ENCODE results near the gene COL4A1. TPM values are rescaled to one million over a fixed set of nuclear protein-coding genes. Genes with fewer than 3 reads are reported as not detected.
A peak's percentile ranks its signal among the peaks of the same experiment; 100 is the strongest.

COL4A1 gene
- total and polyA plus RNA-seq, 2 experiments from 2014 or later, result 184 to 519 TPM

GRCh38 chr13:110249326-110249725, 57.6 kb downstream of the COL4A1 start:
- H3F3A ChIP-seq (ENCODE audit: insufficient read depth), result peaks cover 47% of the 10 kb centered on the region
- H2AFZ ChIP-seq, result no peak overlapping the region
- no peaks in the 10 kb centered on the region for H3K9me2 ChIP-seq (ENCODE audit: insufficient read depth)
- H3K4me3 ChIP-seq, result no peak overlapping the region
- DNase-seq, result no peak
- TF ChIP-seq EZH2phosphoT487 (IDR thresholded peaks at IDR 0.05; ENCODE audit: insufficient read depth, low read depth) (no peak), EZH2 (IDR thresholded peaks at IDR 0.05; ENCODE audit: insufficient read depth, poor library complexity, severe bottlenecking) (no peak)
- H3K9me3 ChIP-seq (ENCODE audit: low read depth), result no peaks in the 10 kb centered on the region
- H3K36me3 ChIP-seq (ENCODE audit: low read depth), result no peaks in the 10 kb centered on the region
- WGBS, 2 experiments (ENCODE audit: low coverage in 1 of 2, low lambda C conversion rate in 2 of 2, missing lambda C conversion rate in 2 of 2), result 94 to 96% methylated on average over 13 of the region's 13 CpGs
- peak overlapping the region; percentile 47; the same call in 1 of the 2 replicates for H3K27ac ChIP-seq
- H3K27me3 ChIP-seq (replicated peaks; ENCODE audit: insufficient read depth), result no peaks in the 10 kb centered on the region
- no peak overlapping the region for H3K4me2 ChIP-seq (ENCODE audit: unreplicated experiment)
- no peak overlapping the region for H3K9ac ChIP-seq
- in situ Hi-C loops (cut with MboI), result no loop called here
- H3K79me2 ChIP-seq (ENCODE audit: insufficient read depth), result no peaks in the 10 kb centered on the region; the same call in 1 of the 2 replicates
- H4K20me1 ChIP-seq (ENCODE audit: insufficient read depth), result no peaks in the 10 kb centered on the region
- peaks cover 48% of the 10 kb centered on the region for H3K4me1 ChIP-seq (ENCODE audit: insufficient read depth)

- Histone ChIP-seq H3K9me3 (ENCODE audit: low read depth) (no peaks in the 10 kb centered on the region), H4K20me1 (ENCODE audit: insufficient read depth) (no peaks in the 10 kb centered on the region), H3F3A (ENCODE audit: insufficient read depth) (peaks cover 49% of the 10 kb centered on the region), H3K4me2 (ENCODE audit: unreplicated experiment) (no peak overlapping the region), H3K4me1 (ENCODE audit: insufficient read depth) (peaks cover 56% of the 10 kb centered on the region), H3K36me3 (ENCODE audit: low read depth) (no peaks in the 10 kb centered on the region), H3K9ac (no peak overlapping the region), H3K27me3 (replicated peaks; ENCODE audit: insufficient read depth) (no peaks in the 10 kb centered on the region), H3K9me2 (ENCODE audit: insufficient read depth) (no peaks in the 10 kb centered on the region), H3K4me3 (no peak overlapping the region), H2AFZ (no peak overlapping the region), H3K27ac (no peak overlapping the region), H3K79me2 (ENCODE audit: insufficient read depth) (no peaks in the 10 kb centered on the region; the same call in 1 of the 2 replicates)
- whole genome bisulfite sequencing, 2 experiments (ENCODE audit: low coverage in 1 of 2, low lambda C conversion rate in 2 of 2, missing lambda C conversion rate in 2 of 2), result 95 to 98% methylated on average over 27 of the region's 27 CpGs
- no peak for TF ChIP-seq EZH2phosphoT487 (IDR thresholded peaks at IDR 0.05; ENCODE audit: insufficient read depth, low read depth)
- TF ChIP-seq EZH2 (IDR thresholded peaks at IDR 0.05; ENCODE audit: insufficient read depth, poor library complexity, severe bottlenecking), result no peak
- in situ Hi-C loops (cut with MboI), result no loop called here
- DNase-seq, result no peak
These were observed 58.4 kb downstream of the COL4A1 start for GRCh38 chr13:110248449-110249143.

DNA sequence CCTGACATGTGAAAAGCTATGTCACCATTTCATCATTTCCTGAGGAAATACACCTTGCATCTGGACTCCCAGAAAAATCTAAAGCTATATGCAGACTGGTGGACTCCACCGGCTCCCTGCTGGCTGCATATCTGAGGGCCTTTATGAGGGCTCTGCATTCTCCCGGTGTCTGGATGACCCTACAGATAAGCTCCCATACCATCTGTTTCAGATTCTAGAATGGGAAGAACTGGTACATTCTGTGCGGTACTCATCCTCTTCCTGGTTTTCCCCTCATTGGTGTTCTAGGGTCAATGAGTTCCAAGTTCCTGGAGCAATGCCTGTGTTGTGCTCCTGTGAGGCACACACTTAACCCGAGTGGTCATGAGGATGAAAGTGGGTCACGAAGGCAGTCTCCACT, 60.4 kb downstream of the COL4A1 start:
- no peaks in the 10 kb centered on the region for H3K27me3 ChIP-seq (replicated peaks; ENCODE audit: insufficient read depth)
- H3K4me1 ChIP-seq (ENCODE audit: insufficient read depth), result peaks cover 56% of the 10 kb centered on the region
- H4K20me1 ChIP-seq (ENCODE audit: insufficient read depth), result no peaks in the 10 kb centered on the region
- TF ChIP-seq EZH2phosphoT487 (IDR thresholded peaks at IDR 0.05; ENCODE audit: insufficient read depth, low read depth) (no peak), EZH2 (IDR thresholded peaks at IDR 0.05; ENCODE audit: insufficient read depth, poor library complexity, severe bottlenecking) (no peak)
- in situ Hi-C loops (cut with MboI), result no loop called here
- H3K9me2 ChIP-seq (ENCODE audit: insufficient read depth), result no peaks in the 10 kb centered on the region
- H3K4me2 ChIP-seq (ENCODE audit: unreplicated experiment), result peak overlapping the region; percentile 60
- H3K79me2 ChIP-seq (ENCODE audit: insufficient read depth), result peaks cover 8% of the 10 kb centered on the region; the same call in 1 of the 2 replicates
- 82% methylated on average over 5 of the region's 5 CpGs for WGBS, 2 experiments (ENCODE audit: low coverage in 1 of 2, low lambda C conversion rate in 2 of 2, missing lambda C conversion rate in 2 of 2)
- peak overlapping the region; percentile 32; the same call in 1 of the 2 replicates for H3K27ac ChIP-seq
- H3K9ac ChIP-seq, result no peak overlapping the region
- H3K4me3 ChIP-seq, result no peak overlapping the region
- no peak for DNase-seq
- no peaks in the 10 kb centered on the region for H3K36me3 ChIP-seq (ENCODE audit: low read depth)
- H2AFZ ChIP-seq, result no peak overlapping the region
- no peaks in the 10 kb centered on the region for H3K9me3 ChIP-seq (ENCODE audit: low read depth)
- peaks cover 53% of the 10 kb centered on the region for H3F3A ChIP-seq (ENCODE audit: insufficient read depth)

- 88% methylated on average over 7 of the region's 7 CpGs for WGBS, 2 experiments (ENCODE audit: low coverage in 1 of 2, low lambda C conversion rate in 2 of 2, missing lambda C conversion rate in 2 of 2)
- DNase-seq, result peak; percentile 68
- Histone ChIP-seq H3K27me3 (replicated peaks; ENCODE audit: insufficient read depth) (no peaks in the 10 kb centered on the region), H4K20me1 (ENCODE audit: insufficient read depth) (no peaks in the 10 kb centered on the region), H3K36me3 (ENCODE audit: low read depth) (no peaks in the 10 kb centered on the region), H3K9me2 (ENCODE audit: insufficient read depth) (no peaks in the 10 kb centered on the region), H3K27ac (no peak overlapping the region), H3K9me3 (ENCODE audit: low read depth) (no peaks in the 10 kb centered on the region), H3K79me2 (ENCODE audit: insufficient read depth) (peaks cover 8% of the 10 kb centered on the region; the same call in 1 of the 2 replicates), H3F3A (ENCODE audit: insufficient read depth) (peaks cover 48% of the 10 kb centered on the region), H3K9ac (no peak overlapping the region), H3K4me2 (ENCODE audit: unreplicated experiment) (no peak overlapping the region), H3K4me3 (no peak overlapping the region), H2AFZ (no peak overlapping the region), H3K4me1 (ENCODE audit: insufficient read depth) (peaks cover 50% of the 10 kb centered on the region)
- in situ Hi-C loops (cut with MboI), result no loop called here
- TF ChIP-seq EZH2phosphoT487 (IDR thresholded peaks at IDR 0.05; ENCODE audit: insufficient read depth, low read depth), result no peak
- no peak for TF ChIP-seq EZH2 (IDR thresholded peaks at IDR 0.05; ENCODE audit: insufficient read depth, poor library complexity, severe bottlenecking)
These were observed 61.5 kb downstream of the COL4A1 start for GRCh38 chr13:110245416-110245899.

Data from GM23248 (cell line).